Aorta (tissue), 5 donors: ENCODE results near the gene ATG4B. TPM values are rescaled to one million over a fixed set of nuclear protein-coding genes. Genes with fewer than 3 reads are reported as not detected.
A peak's percentile ranks its signal among the peaks of the same experiment; 100 is the strongest.
"Not testable (repeated sequence)": the region's sequence is repeated elsewhere in the genome, so short reads cannot be mapped to it uniquely, and the experiment has no call there.

Experiments
- ATAC-seq: fragments of 200-7000 bp; cut with Tn5 transposase; one replicate; pipeline ENCODE4 v1.9.1; 2022; ENCODE audit warnings: moderate library complexity; ENCODE audit not compliant: low FRiP score
- DNase-seq, 2 donors: peaks; one replicate each; pipeline ENCODE4 v3.0.0-alpha.2; 2020
- H3K27ac ChIP-seq, 2 donors: one replicate each; pipeline ENCODE4 v1.5.1; 2013; ENCODE audit warnings: low read length in 2 of 2, mild to moderate bottlenecking in 2 of 2, moderate library complexity in 2 of 2, control low read depth in 1 of 2, inconsistent platforms in 1 of 2, low read depth in 1 of 2
- H3K27me3 ChIP-seq, 2 donors: one replicate each; pipeline ENCODE4 v1.6.1; 2013; ENCODE audit warnings: control low read depth in 1 of 2, low read length in 1 of 2, mild to moderate bottlenecking in 1 of 2, moderate library complexity in 1 of 2; ENCODE audit not compliant: insufficient read depth in 2 of 2, control insufficient read depth in 1 of 2
- H3K36me3 ChIP-seq, 2 donors: one replicate each; pipeline ENCODE4 v1.6.1; 2013; ENCODE audit warnings: control low read depth in 1 of 2, low read length in 1 of 2, mild to moderate bottlenecking in 1 of 2; ENCODE audit not compliant: insufficient read depth in 2 of 2, control insufficient read depth in 1 of 2
- H3K4me1 ChIP-seq, 2 donors: one replicate each; pipeline ENCODE4 v1.6.1; 2013; ENCODE audit warnings: low read length in 2 of 2, control low read depth in 1 of 2, mild to moderate bottlenecking in 1 of 2, moderate library complexity in 1 of 2; ENCODE audit not compliant: insufficient read depth in 2 of 2, control insufficient read depth in 1 of 2
- H3K4me3 ChIP-seq, 2 donors: one replicate each; pipeline ENCODE4 v1.5.1; 2013; ENCODE audit warnings: low read length in 2 of 2, control low read depth in 1 of 2, mild to moderate bottlenecking in 1 of 2
- H3K9me3 ChIP-seq: one replicate; pipeline ENCODE4 v1.6.1; 2013; ENCODE audit warnings: mild to moderate bottlenecking, low read length; ENCODE audit not compliant: control insufficient read depth
- WGBS, 2 donors: extraction: QIAGEN DNeasy Blood & Tissue Kit; methylation state at CpG; one replicate each; pipeline ENCODE4 v1.1.7; 2013; 5-methylcytosine and 5-hydroxymethylcytosine counted together
- intact Hi-C, 2 donors: fragments of 100-400 bp; cut with DNase I; formaldehyde crosslinking; loops; one replicate each; pipeline versions ENCODE4 v1.14.2 to v1.15.0; 2022
- polyA plus RNA-seq, 2 donors: library from polyadenylated mRNA; stranded (reverse); fragments of 200-250 nt; gene quantifications; one replicate each; pipeline ENCODE4 v1.2.3, GENCODE V29; 2013
- total RNA-seq, 2 donors: library from RNA; stranded (reverse); fragmentation: NEBNext Ultra II Directional; extraction: Animal tissue kit (Norgen Biotek cat#: 25700); gene quantifications; one replicate each; pipeline ENCODE4 v1.2.1, GENCODE V29; 2021
- donor health status: healthy with polysubstance abuse.
- donor health status: Bipolar disorder and iron deficiency.
- donor health status: DM: no; HTN: no; CAD: no.
- donor health status: DM: no; HTN: no; CAD: no.
- donor health status: DM: yes; HTN: yes; CAD: no.

ATG4B gene
- total and polyA plus RNA-seq, 4 donors: 30.4 to 85.4 (median 74.3) TPM

DNA sequence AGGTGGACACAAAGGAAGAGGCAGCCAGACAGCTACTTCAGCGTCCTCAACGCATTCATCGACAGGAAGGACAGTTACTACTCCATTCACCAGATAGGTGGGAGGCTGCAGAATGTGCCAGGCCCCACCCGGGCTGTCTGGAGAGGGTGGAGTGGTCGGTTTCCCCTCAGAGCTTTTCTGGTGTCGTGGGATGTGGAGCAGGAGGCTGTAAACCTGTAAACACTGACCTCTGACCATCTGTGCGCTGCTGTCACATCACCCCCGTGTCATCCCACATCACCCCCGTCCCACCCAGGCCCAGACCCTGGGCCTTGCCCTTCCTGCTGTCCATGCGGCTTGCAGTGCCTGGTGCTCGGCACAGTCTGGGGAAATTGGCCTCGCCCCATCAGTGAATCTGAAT lies 17.1 kb downstream of the ATG4B start:
- H3K36me3 ChIP-seq: peaks cover 0 to 5% of the 10 kb centered on the region in 2 donors
- ATAC-seq (no peak), DNase-seq (no peak)
- 90 to 93% methylated on average over 12 of the region's 12 CpGs for WGBS, 2 donors
- no peaks in the 10 kb centered on the region for H3K27me3 ChIP-seq
- no peaks in the 10 kb centered on the region for H3K9me3 ChIP-seq
- H3K4me1 ChIP-seq: no peaks in the 10 kb centered on the region
- H3K27ac ChIP-seq: no peak overlapping the region
- intact Hi-C loops: no loop called here
- H3K4me3 ChIP-seq: no peak overlapping the region

DNA sequence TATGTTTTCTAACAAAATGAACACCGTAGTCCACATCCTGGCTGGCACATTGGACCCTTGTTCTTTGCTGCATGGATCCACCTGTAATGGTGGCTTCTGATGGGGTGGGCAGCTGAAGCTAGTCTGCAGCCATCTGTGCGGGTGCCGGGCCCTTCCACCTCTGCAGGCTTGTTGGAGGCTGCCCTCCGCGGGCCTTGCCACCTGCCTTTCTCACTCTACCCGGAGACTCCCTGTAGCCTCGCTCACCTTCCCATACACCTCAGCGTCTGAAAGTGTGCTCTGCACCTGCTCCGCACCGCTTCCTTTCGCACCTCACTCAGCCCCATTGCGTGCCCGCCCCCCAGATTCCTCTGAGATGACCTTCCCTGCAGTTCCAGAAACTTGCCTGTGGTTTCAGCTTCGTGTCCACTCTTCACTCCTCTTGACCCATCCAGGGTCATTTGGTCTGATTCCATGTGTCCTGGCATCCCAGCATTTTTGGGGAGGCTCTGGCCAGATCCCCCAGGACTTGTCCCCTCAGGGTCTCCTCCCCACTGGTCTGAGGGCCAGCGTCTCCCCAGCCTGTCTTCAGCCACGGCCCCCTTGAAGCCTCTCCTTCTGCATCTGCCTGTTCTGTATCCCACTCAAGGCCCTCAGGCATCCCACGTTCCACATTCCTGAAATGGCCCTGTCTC lies 18.2 kb downstream of the ATG4B start:
- Histone ChIP-seq H3K4me3 (no peak overlapping the region), H3K36me3 (peaks cover 0 to 5% of the 10 kb centered on the region in 2 donors), H3K9me3 (no peaks in the 10 kb centered on the region), H3K27ac (no peak overlapping the region), H3K27me3 (no peaks in the 10 kb centered on the region), H3K4me1 (no peaks in the 10 kb centered on the region)
- intact Hi-C loops: no loop called here
- DNase-seq (no peak), ATAC-seq (no peak)
- WGBS, 2 donors: 91% methylated on average over 17 of the region's 17 CpGs

DNA sequence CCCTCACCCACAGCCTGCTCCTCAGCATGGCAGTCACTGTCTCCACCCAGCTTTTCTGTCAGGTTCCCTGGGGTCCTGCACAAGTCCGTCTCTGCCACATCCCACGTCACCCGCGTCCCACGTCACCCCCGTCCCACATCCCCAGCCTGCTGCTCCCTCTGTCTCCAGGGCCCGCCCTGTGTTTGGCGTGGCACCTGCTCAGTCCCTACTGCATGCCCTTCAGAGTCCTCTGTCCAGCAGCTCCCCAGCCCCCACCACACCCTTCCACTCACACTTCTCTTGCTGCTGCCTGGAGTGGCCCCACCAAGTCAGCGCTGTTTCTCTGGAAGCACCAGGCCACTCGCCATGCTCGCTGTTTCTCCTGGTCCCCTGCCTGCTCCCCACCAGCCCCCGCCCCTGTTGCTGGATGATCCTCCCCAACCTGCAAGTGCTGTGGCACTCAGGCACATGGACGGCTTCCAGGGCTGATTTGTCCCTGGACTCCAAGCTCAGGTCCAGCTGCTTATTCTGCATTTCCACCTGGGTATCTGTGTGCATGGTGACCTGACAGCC lies 18.8 kb downstream of the ATG4B start:
- DNase-seq (no peak), ATAC-seq (no peak)
- Histone ChIP-seq H3K36me3 (peaks cover 0 to 10% of the 10 kb centered on the region in 2 donors), H3K27ac (no peak overlapping the region), H3K4me1 (no peaks in the 10 kb centered on the region), H3K9me3 (no peaks in the 10 kb centered on the region), H3K27me3 (no peaks in the 10 kb centered on the region), H3K4me3 (no peak overlapping the region)
- WGBS, 2 donors: 91 to 95% methylated on average over 13 of the region's 13 CpGs
- intact Hi-C loops: no loop called here

DNA sequence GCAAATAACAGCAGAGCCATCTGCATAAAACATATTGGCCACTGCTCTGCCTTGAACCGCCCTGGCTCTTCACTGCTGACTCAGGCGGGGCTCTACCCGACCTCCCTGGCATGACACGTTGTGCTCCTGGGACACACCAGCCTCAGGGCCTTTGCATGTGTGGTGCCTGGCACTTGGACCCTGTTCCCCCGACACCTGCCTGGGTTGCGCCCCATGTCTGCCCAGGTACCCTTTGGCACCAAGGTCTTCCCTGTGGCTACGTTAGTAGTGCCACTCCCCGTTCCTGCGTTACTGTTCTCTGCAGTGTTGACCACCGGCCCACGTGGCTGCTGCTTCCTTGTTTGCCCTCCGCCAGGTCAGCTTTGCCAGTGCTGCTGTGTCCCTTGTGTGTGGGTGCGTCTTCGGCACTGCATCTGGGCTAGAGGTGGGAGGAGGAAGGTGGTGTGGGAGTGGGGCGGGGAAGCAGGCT lies 20.3 kb downstream of the ATG4B start:
- Histone ChIP-seq H3K4me3 (no peak overlapping the region), H3K27me3 (no peaks in the 10 kb centered on the region), H3K4me1 (no peaks in the 10 kb centered on the region), H3K36me3 (peaks cover 0 to 8% of the 10 kb centered on the region in 2 donors), H3K9me3 (no peaks in the 10 kb centered on the region), H3K27ac (no peak overlapping the region)
- ATAC-seq: no peak
- no peak for DNase-seq
- intact Hi-C loops: no loop called here
- WGBS, 2 donors: 87 to 91% methylated on average over 15 of the region's 15 CpGs

DNA sequence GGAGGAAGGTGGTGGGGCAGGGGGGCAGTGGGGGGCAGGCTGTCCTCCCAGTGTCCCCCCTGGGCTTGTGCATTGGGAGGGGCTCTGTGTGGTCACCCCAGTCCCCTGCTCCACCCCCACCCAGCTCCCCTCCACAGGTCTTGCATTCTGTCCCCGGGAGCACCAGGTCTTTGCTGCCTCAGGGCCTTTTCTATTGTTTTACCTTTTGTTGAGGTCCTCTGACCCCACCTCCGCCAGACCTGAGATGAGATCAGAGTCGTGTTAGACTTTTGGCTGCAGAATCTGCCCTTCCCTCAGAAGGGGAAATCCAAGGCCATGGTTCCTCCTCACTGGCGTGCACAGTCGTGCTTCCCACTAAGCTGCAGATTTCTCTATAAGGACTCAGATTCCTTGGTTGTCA lies 20.8 kb downstream of the ATG4B start:
- intact Hi-C loops: no loop called here
- Histone ChIP-seq H3K4me3 (no peak overlapping the region), H3K9me3 (no peaks in the 10 kb centered on the region), H3K4me1 (no peaks in the 10 kb centered on the region), H3K36me3 (peaks cover 0 to 8% of the 10 kb centered on the region in 2 donors), H3K27ac (no peak overlapping the region), H3K27me3 (no peaks in the 10 kb centered on the region)
- no peak for DNase-seq
- ATAC-seq: no peak
- 74 to 82% methylated on average over 5 of the region's 5 CpGs for WGBS, 2 donors

DNA sequence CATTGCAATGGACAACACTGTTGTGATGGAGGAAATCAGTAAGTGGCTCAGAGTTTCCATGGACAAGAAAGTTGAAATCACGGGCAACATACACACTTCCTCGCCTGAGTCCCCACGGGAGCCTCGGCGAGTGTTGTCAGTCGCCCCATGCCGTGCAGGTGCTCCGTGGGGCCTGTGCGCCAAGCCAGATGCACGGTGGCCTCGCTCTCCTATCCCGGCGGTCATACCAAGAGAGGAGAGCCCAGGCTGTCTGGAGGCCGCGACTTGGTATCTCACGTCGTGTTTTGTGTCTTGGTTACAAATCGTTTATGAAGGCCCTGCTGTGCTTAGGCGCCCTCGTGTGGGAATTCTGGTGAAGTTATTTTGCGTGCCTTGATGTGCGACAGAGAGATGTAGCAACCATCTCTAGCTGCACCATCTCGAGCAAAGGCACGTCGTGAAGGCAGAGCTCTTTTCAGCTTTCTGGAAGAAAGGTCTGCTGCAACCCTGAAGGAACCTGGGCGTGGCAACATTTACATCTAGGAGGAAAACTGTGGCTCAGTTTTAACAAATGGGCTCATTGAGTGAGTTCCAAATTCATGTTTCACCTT lies 21.8 kb downstream of the ATG4B start:
- intact Hi-C loops: no loop called here
- Histone ChIP-seq H3K27me3 (no peaks in the 10 kb centered on the region), H3K27ac (no peak overlapping the region), H3K4me1 (no peaks in the 10 kb centered on the region), H3K4me3 (no peak overlapping the region), H3K9me3 (no peaks in the 10 kb centered on the region), H3K36me3 (peaks cover 0 to 8% of the 10 kb centered on the region in 2 donors)
- 52 to 53% methylated on average over 26 of the region's 26 CpGs for WGBS, 2 donors
- no peak for DNase-seq
- ATAC-seq: peak; percentile 44

DNA sequence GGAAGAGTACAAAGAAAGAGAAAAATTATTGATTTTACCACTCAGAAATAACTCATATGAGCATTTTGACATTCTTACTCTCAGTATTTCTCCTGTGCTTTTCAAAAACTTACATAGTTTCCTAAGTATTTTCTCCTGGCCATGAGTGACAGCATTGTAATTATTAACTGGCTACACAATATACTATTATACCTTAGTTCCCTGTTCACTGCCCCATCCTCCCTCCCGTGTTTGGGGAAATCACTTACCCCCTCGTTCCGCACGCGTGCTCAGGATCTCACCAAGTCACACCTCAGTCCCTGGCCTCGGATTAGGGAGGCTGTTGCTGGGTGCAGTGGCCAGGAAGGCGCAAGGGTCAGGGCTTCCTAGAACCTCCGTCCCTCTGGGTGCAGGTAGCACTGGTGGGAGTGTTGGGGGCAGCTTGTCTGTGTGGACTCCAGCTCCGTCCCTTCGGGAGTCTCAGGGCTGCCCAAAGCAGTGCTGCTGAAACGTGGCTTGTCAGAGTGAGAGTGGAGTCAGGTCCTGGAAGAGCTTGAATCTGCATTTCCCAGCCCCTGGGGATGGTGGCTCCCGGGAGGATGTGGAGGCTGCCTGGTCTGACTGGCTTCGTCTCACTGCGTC lies 23.2 kb downstream of the ATG4B start:
- Histone ChIP-seq H3K9me3 (no peaks in the 10 kb centered on the region), H3K4me1 (no peaks in the 10 kb centered on the region), H3K4me3 (no peak overlapping the region), H3K27me3 (no peaks in the 10 kb centered on the region), H3K27ac (no peak overlapping the region), H3K36me3 (peaks cover 0 to 8% of the 10 kb centered on the region in 2 donors)
- WGBS, 2 donors: 90 to 94% methylated on average over 14 of the region's 14 CpGs
- ATAC-seq (no peak), DNase-seq (no peak)
- intact Hi-C loops: no loop called here

DNA sequence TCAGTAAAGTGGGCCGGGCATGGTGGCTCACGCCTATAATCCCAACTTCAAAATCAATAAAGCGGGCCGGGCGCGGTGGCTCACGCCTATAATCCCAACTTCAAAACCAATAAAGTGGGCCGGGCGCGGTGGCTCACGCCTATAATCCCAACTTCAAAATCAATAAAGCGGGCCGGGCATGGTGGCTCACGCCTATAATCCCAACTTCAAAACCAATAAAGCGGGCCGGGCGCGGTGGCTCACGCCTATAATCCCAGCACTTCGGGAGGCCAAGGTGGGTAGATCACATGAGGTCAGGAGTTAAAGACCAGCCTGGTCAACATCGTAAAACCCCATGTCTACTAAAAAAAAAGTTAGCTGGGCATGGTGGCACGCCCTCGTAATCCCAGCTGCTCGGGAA lies 25.2 kb downstream of the ATG4B start:
- H3K4me3 ChIP-seq, H3K27me3 ChIP-seq, H3K4me1 ChIP-seq, H3K9me3 ChIP-seq, H3K27ac ChIP-seq, ATAC-seq, DNase-seq, H3K36me3 ChIP-seq, intact Hi-C loops: not testable (repeated sequence)
- 89 to 93% methylated on average over 24 of the region's 24 CpGs for WGBS, 2 donors
